GM12878 (cell line): ENCODE results near the gene SLC35A2. TPM values are rescaled to one million over a fixed set of nuclear protein-coding genes. Genes with fewer than 3 reads are reported as not detected.
A peak's percentile ranks its signal among the peaks of the same experiment; 100 is the strongest.

Experiments used
- ATF7 ChIP-seq: fragments of 450-650 bp; IDR thresholded peaks from 2 replicates; pipeline ENCODE4 v1.6.1; 2016; ENCODE audit warnings: low read depth, mild to moderate bottlenecking
- ESRRA ChIP-seq: IDR thresholded peaks from 2 replicates; pipeline ENCODE4 v1.6.1; 2012; ENCODE audit warnings: mild to moderate bottlenecking, low read length, improper control_type of control experiment
- FOXK2 ChIP-seq: fragments of 450-650 bp; IDR thresholded peaks from 2 replicates; pipeline ENCODE4 v1.6.1; 2017; ENCODE audit warnings: mild to moderate bottlenecking, moderate library complexity
- NFIC ChIP-seq: IDR thresholded peaks from 2 replicates; pipeline ENCODE4 v1.6.1; 2012; ENCODE audit warnings: low read depth, mild to moderate bottlenecking, inconsistent platforms, low read length, moderate library complexity
- NFYA ChIP-seq: IDR thresholded peaks from 2 replicates; pipeline ENCODE4 v1.6.1; 2011; ENCODE audit warnings: low read depth, mild to moderate bottlenecking, low read length, improper control_type of control experiment, borderline replicate concordance
- NR2C1 ChIP-seq: fragments of 450-650 bp; IDR thresholded peaks from 2 replicates; pipeline ENCODE4 v1.6.1; 2017; ENCODE audit warnings: antibody characterized with exemption, mild to moderate bottlenecking, moderate library complexity
- PAX5 ChIP-seq: IDR thresholded peaks from 2 replicates; pipeline ENCODE4 v1.6.1; 2011; ENCODE audit warnings: low read depth, low read length, borderline replicate concordance
- RAD51 ChIP-seq: fragments of 450-650 bp; IDR thresholded peaks from 2 replicates; pipeline ENCODE4 v1.6.1; 2016; ENCODE audit warnings: moderate library complexity, mild to moderate bottlenecking, inconsistent platforms
- RBBP5 ChIP-seq: fragments of 200-600 bp; sonication (generic); conservative IDR thresholded peaks from 2 replicates; pipeline ENCODE4 v1.6.1; 2016
- SMAD1 ChIP-seq: fragments of 450-650 bp; IDR thresholded peaks from 2 replicates; pipeline ENCODE4 v1.6.1; 2018; ENCODE audit warnings: mild to moderate bottlenecking, low read depth; ENCODE audit not compliant: partially characterized antibody
- SMARCA5 ChIP-seq: fragments of 450-650 bp; IDR thresholded peaks from 2 replicates; pipeline ENCODE4 v1.6.1; 2017; ENCODE audit warnings: mild to moderate bottlenecking
- SUZ12 ChIP-seq: fragments of 200-600 bp; sonication (generic); IDR thresholded peaks from one replicate; pipeline ENCODE4 v1.6.1; 2018; ENCODE audit warnings: antibody characterized with exemption, mild to moderate bottlenecking; ENCODE audit not compliant: unreplicated experiment
- YY1 ChIP-seq: IDR thresholded peaks from 2 replicates; pipeline ENCODE4 v1.6.1; 2011; ENCODE audit warnings: low read depth, mild to moderate bottlenecking, low read length
- ZNF384 ChIP-seq: IDR thresholded peaks from 2 replicates; pipeline ENCODE4 v1.6.1; 2012; ENCODE audit warnings: low read depth, mild to moderate bottlenecking, low read length, improper control_type of control experiment, borderline replicate concordance
- ZZZ3 ChIP-seq: IDR thresholded peaks from 2 replicates; pipeline ENCODE4 v1.6.1; 2011; ENCODE audit warnings: low read depth; ENCODE audit not compliant: control insufficient read depth, insufficient read length
- polyA plus RNA-seq, 11 experiments: library from polyadenylated mRNA; depleted of rRNA in 4 of 11; unstranded in 6 of 11; stranded (reverse) in 5 of 11; fragments of >200 nt; fragmentation: Nextera tagmentation in 4 of 11; fragmentation: Illumina TruSeq in 1 of 11; extraction: Ambion mirVana in 4 of 11; extraction: Trizol in 1 of 11; gene quantifications; 1 replicate in 1 of 11; 2 replicates in 10 of 11; pipeline versions ENCODE4 v1.2.1 to v1.2.3, GENCODE V29; 2011 to 2016; ENCODE audit warnings: inconsistent platforms in 2 of 11, missing spikeins in 2 of 11, low read depth in 1 of 11
- total RNA-seq, 4 experiments: library from RNA; depleted of rRNA in 3 of 4; stranded (reverse); fragments of >200 nt in 3 of 4; fragmentation: Illumina TruSeq in 1 of 4; extraction: Trizol in 1 of 4; gene quantifications; 2 replicates each; pipeline versions ENCODE4 v1.2.1 to v1.2.3, GENCODE V29; 2013 to 2021
- TF ChIP-seq, protein P1 (sequence below): IDR thresholded peaks from 2 replicates; pipeline ENCODE4 v1.6.1; 2012; ENCODE audit warnings: low read depth, low read length, improper control_type of control experiment
- TF ChIP-seq, protein P2 (sequence below): IDR thresholded peaks from 2 replicates; pipeline ENCODE4 v1.6.1; 2012; ENCODE audit warnings: low read length, inconsistent platforms
- TF ChIP-seq, protein P3 (sequence below): IDR thresholded peaks from 2 replicates; pipeline ENCODE4 v1.6.1; 2011; ENCODE audit warnings: borderline replicate concordance, low read depth, mild to moderate bottlenecking, moderate library complexity, mixed read lengths, low read length; ENCODE audit not compliant: insufficient read depth; ENCODE audit errors: extremely low read length
- TF ChIP-seq, protein P4 (sequence below): IDR thresholded peaks from 2 replicates; pipeline ENCODE4 v1.6.1; 2011; ENCODE audit warnings: borderline replicate concordance, low read depth, mild to moderate bottlenecking, moderate library complexity, low read length; ENCODE audit not compliant: insufficient read depth, poor library complexity, severe bottlenecking
- TF ChIP-seq, protein P5 (sequence below): fragments of 450-650 bp; IDR thresholded peaks from 2 replicates; pipeline ENCODE4 v1.6.1; 2018; ENCODE audit warnings: mild to moderate bottlenecking, low read depth, moderate library complexity; ENCODE audit not compliant: partially characterized antibody
- TF ChIP-seq, protein P6 (sequence below): IDR thresholded peaks from 2 replicates; pipeline ENCODE4 v1.6.1; 2012; ENCODE audit warnings: low read depth, low read length, improper control_type of control experiment

Gene SLC35A2
- total and polyA plus RNA-seq, 10 of the 15 experiments (the other 5 are each of a cell fraction or from before 2014, with no cell fraction given) = 2.1 to 27.4 (median 14.9) TPM

DNA sequence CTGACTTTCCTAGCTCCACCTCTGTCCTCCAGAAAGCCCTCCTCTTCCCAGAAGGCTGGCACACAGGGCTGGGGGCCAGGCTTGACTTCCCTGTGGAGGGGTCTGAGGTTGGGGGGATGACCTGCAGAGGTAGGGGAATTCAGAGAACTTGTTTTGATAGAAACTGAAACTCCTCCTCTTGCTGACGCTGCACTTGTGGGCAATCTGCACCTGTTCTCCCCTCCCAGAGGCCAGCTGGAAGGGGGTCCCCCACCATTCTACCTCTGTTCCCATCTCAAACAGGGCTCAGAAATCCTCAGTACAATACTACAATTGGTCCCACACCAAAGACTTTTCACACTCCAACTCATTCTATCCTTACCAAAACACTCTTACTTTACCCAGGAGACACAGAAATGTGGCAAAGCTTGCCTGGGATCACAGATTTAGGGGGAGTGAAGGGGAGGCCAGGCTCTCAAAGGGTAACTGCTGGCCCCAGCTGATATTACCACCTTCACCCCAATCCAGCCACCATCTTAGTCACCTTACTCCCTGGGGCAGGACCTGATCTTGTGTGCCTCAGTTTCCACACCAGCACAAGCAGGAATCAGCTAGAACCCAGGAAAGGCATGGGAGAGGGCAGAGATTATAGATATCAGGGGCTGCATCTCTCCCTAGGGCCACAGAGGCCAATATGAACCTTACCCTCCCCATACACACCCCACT lies 27.4 kb upstream of the SLC35A2 start (continued):
- TF ChIP-seq, protein P1, sequence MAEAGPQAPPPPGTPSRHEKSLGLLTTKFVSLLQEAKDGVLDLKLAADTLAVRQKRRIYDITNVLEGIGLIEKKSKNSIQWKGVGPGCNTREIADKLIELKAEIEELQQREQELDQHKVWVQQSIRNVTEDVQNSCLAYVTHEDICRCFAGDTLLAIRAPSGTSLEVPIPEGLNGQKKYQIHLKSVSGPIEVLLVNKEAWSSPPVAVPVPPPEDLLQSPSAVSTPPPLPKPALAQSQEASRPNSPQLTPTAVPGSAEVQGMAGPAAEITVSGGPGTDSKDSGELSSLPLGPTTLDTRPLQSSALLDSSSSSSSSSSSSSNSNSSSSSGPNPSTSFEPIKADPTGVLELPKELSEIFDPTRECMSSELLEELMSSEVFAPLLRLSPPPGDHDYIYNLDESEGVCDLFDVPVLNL = no peak
- TF ChIP-seq NFYA (no peak), ESRRA (no peak), SMARCA5 (0 out of 2 replicates have a peak, but pooled peaks have one; percentile 30), SMAD1 (peak; percentile 65), PAX5 (peak; percentile 91), NFIC (peak; percentile 80), ATF7 (peak; percentile 66), RAD51 (peak; percentile 33; the same call in 1 of the 2 replicates), ZZZ3 (no peak), YY1 (0 out of 2 replicates have a peak, but pooled peaks have one; percentile 24), FOXK2 (no peak), SUZ12 (no peak), NR2C1 (no peak), ZNF384 (peak; percentile 41; the same call in 1 of the 2 replicates), RBBP5 (no peak)
- TF ChIP-seq, protein P2, sequence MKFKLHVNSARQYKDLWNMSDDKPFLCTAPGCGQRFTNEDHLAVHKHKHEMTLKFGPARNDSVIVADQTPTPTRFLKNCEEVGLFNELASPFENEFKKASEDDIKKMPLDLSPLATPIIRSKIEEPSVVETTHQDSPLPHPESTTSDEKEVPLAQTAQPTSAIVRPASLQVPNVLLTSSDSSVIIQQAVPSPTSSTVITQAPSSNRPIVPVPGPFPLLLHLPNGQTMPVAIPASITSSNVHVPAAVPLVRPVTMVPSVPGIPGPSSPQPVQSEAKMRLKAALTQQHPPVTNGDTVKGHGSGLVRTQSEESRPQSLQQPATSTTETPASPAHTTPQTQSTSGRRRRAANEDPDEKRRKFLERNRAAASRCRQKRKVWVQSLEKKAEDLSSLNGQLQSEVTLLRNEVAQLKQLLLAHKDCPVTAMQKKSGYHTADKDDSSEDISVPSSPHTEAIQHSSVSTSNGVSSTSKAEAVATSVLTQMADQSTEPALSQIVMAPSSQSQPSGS = peak; percentile 65; the same call in 1 of the 2 replicates
- TF ChIP-seq, protein P3, sequence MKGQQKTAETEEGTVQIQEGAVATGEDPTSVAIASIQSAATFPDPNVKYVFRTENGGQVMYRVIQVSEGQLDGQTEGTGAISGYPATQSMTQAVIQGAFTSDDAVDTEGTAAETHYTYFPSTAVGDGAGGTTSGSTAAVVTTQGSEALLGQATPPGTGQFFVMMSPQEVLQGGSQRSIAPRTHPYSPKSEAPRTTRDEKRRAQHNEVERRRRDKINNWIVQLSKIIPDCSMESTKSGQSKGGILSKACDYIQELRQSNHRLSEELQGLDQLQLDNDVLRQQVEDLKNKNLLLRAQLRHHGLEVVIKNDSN = no peak
- TF ChIP-seq, protein P4, sequence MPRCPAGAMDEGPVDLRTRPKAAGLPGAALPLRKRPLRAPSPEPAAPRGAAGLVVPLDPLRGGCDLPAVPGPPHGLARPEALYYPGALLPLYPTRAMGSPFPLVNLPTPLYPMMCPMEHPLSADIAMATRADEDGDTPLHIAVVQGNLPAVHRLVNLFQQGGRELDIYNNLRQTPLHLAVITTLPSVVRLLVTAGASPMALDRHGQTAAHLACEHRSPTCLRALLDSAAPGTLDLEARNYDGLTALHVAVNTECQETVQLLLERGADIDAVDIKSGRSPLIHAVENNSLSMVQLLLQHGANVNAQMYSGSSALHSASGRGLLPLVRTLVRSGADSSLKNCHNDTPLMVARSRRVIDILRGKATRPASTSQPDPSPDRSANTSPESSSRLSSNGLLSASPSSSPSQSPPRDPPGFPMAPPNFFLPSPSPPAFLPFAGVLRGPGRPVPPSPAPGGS = peak; percentile 53
- TF ChIP-seq, protein P5, sequence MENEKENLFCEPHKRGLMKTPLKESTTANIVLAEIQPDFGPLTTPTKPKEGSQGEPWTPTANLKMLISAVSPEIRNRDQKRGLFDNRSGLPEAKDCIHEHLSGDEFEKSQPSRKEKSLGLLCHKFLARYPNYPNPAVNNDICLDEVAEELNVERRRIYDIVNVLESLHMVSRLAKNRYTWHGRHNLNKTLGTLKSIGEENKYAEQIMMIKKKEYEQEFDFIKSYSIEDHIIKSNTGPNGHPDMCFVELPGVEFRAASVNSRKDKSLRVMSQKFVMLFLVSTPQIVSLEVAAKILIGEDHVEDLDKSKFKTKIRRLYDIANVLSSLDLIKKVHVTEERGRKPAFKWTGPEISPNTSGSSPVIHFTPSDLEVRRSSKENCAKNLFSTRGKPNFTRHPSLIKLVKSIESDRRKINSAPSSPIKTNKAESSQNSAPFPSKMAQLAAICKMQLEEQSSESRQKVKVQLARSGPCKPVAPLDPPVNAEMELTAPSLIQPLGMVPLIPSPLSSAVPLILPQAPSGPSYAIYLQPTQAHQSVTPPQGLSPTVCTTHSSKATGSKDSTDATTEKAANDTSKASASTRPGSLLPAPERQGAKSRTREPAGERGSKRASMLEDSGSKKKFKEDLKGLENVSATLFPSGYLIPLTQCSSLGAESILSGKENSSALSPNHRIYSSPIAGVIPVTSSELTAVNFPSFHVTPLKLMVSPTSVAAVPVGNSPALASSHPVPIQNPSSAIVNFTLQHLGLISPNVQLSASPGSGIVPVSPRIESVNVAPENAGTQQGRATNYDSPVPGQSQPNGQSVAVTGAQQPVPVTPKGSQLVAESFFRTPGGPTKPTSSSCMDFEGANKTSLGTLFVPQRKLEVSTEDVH = no peak
- TF ChIP-seq, protein P6, sequence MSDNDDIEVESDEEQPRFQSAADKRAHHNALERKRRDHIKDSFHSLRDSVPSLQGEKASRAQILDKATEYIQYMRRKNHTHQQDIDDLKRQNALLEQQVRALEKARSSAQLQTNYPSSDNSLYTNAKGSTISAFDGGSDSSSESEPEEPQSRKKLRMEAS = no peak
